Prostate gland (tissue), 2 donors: Measurements from ENCODE around the gene SOCS6. TPM values are rescaled to one million over a fixed set of nuclear protein-coding genes. Genes with fewer than 3 reads are reported as not detected.
"Not testable (repeated sequence)": the region's sequence is repeated elsewhere in the genome, so short reads cannot be mapped to it uniquely, and the experiment has no call there.

ENCODE experiments used
- DNase-seq: peaks from one replicate; pipeline ENCODE4 v3.0.0-alpha.2; 2019; ENCODE audit warnings: low spot score
- H3K27ac ChIP-seq, 2 donors: fragments of 200-600 bp; sonication (generic); 2 replicates each; pipeline ENCODE4 v1.5.1; 2017 to 2019
- H3K27me3 ChIP-seq: fragments of 200-600 bp; sonication (generic); replicated peaks from 2 replicates; pipeline ENCODE4 v1.5.1; 2019; ENCODE audit not compliant: insufficient read depth
- H3K36me3 ChIP-seq, 2 donors: fragments of 200-600 bp; sonication (generic); 1 replicate in 1 of 2; 2 replicates in 1 of 2; pipeline versions ENCODE4 v1.5.1 to v1.8.1; 2017 to 2019
- H3K4me1 ChIP-seq: fragments of 200-600 bp; sonication (generic); replicated peaks from 2 replicates; pipeline ENCODE4 v1.5.1; 2019
- H3K4me3 ChIP-seq, 2 donors: fragments of 200-600 bp; sonication (generic); 2 replicates each; pipeline ENCODE4 v1.5.1; 2017 to 2019
- H3K9me3 ChIP-seq: fragments of 200-600 bp; sonication (generic); 2 replicates; pipeline ENCODE4 v1.5.1; 2017
- POLR2A ChIP-seq: fragments of 450-650 bp; IDR thresholded peaks from one replicate; pipeline ENCODE4 v1.6.1; 2016; ENCODE audit warnings: antibody characterized with exemption, mild to moderate bottlenecking
- POLR2AphosphoS5 ChIP-seq: sonication (generic); formaldehyde crosslinking; IDR thresholded peaks from one replicate; pipeline ENCODE4 v1.6.1; 2017; ENCODE audit warnings: antibody characterized with exemption
- WGBS: methylation state at CpG from one replicate; pipeline ENCODE4 v1.1.5; 2018; 5-methylcytosine and 5-hydroxymethylcytosine counted together
- intact Hi-C: fragments of 100-400 bp; cut with DNase I; formaldehyde crosslinking; loops from one replicate; pipeline ENCODE4 v1.14.2; 2022
- total RNA-seq, 2 donors: library from RNA; depleted of rRNA; stranded (reverse); fragments of >200 nt; gene quantifications; one replicate each; pipeline ENCODE4 v1.1.0, GENCODE V29; 2016
- TF ChIP-seq, protein P1 (sequence below), 4 experiments: fragments of 200-600 bp in 2 of 4; fragments of 450-650 bp in 2 of 4; sonication (generic) in 2 of 4; IDR thresholded peaks; 1 replicate in 3 of 4; 2 replicates in 1 of 4; pipeline ENCODE4 v1.5.1; 2016 to 2019; ENCODE audit warnings: antibody characterized with exemption in 4 of 4, mild to moderate bottlenecking in 2 of 4, moderate library complexity in 2 of 4

Gene SOCS6
- total RNA-seq, 2 donors from 2014 or later = 25.6 to 31.4 TPM

DNA sequence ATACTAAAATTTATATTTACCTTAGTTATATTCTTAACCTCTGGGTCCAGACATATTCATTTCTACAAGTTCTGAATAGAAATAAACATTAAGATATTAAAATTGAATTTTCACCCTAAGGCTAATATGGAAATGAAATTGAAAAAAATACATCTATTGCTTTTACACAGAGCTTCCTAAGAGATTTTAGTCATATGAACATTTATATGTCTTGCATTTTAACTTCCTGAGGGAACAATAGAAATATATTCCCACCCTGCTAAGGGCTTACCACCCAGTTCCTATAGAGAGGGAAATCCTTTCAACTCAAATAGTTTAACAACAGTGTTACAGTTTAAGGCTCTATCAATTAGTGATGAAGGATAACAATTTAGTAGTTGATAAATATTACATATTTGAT is 60.5 kb downstream of the SOCS6 start:
- H3K27ac ChIP-seq = no peak overlapping the region
- no peak for DNase-seq
- no peaks in the 10 kb centered on the region for H3K4me1 ChIP-seq
- H3K27me3 ChIP-seq = no peaks in the 10 kb centered on the region
- H3K9me3 ChIP-seq = no peaks in the 10 kb centered on the region
- no peak overlapping the region for H3K4me3 ChIP-seq
- no peak for TF ChIP-seq POLR2AphosphoS5
- TF ChIP-seq POLR2A = no peak
- TF ChIP-seq, protein P1, sequence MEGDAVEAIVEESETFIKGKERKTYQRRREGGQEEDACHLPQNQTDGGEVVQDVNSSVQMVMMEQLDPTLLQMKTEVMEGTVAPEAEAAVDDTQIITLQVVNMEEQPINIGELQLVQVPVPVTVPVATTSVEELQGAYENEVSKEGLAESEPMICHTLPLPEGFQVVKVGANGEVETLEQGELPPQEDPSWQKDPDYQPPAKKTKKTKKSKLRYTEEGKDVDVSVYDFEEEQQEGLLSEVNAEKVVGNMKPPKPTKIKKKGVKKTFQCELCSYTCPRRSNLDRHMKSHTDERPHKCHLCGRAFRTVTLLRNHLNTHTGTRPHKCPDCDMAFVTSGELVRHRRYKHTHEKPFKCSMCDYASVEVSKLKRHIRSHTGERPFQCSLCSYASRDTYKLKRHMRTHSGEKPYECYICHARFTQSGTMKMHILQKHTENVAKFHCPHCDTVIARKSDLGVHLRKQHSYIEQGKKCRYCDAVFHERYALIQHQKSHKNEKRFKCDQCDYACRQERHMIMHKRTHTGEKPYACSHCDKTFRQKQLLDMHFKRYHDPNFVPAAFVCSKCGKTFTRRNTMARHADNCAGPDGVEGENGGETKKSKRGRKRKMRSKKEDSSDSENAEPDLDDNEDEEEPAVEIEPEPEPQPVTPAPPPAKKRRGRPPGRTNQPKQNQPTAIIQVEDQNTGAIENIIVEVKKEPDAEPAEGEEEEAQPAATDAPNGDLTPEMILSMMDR (IDR thresholded peaks at IDR 0.05) = no peak
- intact Hi-C loops = no loop called here
- no peaks in the 10 kb centered on the region for H3K36me3 ChIP-seq

DNA sequence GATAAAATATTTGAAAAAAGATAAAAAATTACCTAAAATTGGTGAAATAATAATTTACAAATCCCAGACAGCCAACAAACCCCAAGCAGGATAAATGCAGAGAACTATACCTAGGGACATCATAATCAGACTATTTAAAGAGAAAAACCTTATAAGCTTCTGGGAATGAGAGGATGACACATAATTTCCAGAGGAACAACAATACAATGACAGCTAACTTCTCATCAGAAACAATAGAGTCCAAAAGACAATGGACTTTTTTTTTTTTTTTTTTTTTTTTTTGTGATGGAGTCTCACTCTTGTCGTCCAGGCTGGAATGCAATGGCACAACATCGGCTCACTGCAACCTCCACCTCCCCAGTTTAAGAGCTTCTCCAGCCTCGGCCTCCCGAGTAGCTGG is 65.2 kb downstream of the SOCS6 start:
- Histone ChIP-seq H3K27me3 (no peaks in the 10 kb centered on the region), H3K4me3 (no peak overlapping the region), H3K27ac (no peak overlapping the region), H3K9me3 (no peaks in the 10 kb centered on the region), H3K4me1 (no peaks in the 10 kb centered on the region), H3K36me3 (no peaks in the 10 kb centered on the region)
- WGBS = 95% methylated on average over 4 of the region's 4 CpGs
- intact Hi-C loops = no loop called here
- TF ChIP-seq POLR2AphosphoS5 (no peak), POLR2A (no peak)
- TF ChIP-seq, protein P1 (IDR thresholded peaks at IDR 0.05) = no peak
- DNase-seq = no peak

GRCh38 chr18:70354771-70355170 is 65.9 kb downstream of the SOCS6 start:
- intact Hi-C loops = no loop called here
- H3K4me1 ChIP-seq = no peaks in the 10 kb centered on the region
- no peak overlapping the region for H3K4me3 ChIP-seq
- no peak overlapping the region for H3K27ac ChIP-seq
- DNase-seq = no peak
- TF ChIP-seq, protein P1 (IDR thresholded peaks at IDR 0.05) = no peak
- TF ChIP-seq POLR2AphosphoS5 (no peak), POLR2A (no peak)
- no peaks in the 10 kb centered on the region for H3K9me3 ChIP-seq
- 91% methylated on average over 2 of the region's 2 CpGs for WGBS
- no peaks in the 10 kb centered on the region for H3K36me3 ChIP-seq
- no peaks in the 10 kb centered on the region for H3K27me3 ChIP-seq

DNA sequence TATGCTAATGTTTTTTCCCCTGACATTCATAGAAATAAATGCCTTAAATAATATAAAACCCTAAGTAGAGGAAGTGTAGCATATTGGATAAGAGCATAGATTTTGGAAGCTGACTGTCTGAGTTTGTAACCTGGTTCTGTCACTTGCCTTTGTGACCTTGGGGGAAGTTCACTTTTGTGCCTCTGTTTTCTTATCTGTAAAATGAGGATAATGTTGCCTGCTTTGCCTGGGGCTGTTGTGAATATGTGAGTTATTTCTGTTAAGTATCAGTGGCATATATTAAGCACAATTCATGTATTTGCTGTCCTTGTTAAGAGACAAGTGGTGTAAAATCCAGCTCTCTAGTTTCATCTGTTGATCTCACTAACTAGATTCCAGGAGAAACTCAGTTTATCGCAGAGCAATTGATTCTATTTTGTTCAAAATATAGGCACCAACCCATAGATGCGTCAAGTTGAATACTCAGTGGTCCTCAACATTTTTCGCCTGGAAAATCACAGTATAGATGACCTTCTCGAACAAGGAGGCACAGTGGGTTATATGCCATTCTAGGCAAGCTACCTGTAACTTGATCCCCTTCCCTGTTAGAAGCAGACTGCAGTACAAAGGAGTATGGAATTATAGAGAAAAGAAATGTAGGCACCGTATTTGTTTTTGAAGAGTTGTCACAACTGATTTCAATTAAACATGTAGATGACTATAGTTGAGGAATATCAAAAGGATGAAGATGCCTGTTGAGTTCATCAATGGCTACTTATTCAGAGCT is 67.0 kb downstream of the SOCS6 start:
- WGBS = 72% methylated on average over 5 of the region's 5 CpGs
- TF ChIP-seq POLR2AphosphoS5 (no peak), POLR2A (no peak)
- TF ChIP-seq, protein P1 (IDR thresholded peaks at IDR 0.05) = no peak
- no peaks in the 10 kb centered on the region for H3K9me3 ChIP-seq
- no peaks in the 10 kb centered on the region for H3K27me3 ChIP-seq
- no peak overlapping the region for H3K27ac ChIP-seq
- intact Hi-C loops = no loop called here
- no peaks in the 10 kb centered on the region for H3K4me1 ChIP-seq
- no peak for DNase-seq
- no peak overlapping the region for H3K4me3 ChIP-seq
- no peaks in the 10 kb centered on the region for H3K36me3 ChIP-seq

GRCh38 chr18:70358105-70358406 is 69.2 kb downstream of the SOCS6 start:
- H3K9me3 ChIP-seq, H3K27me3 ChIP-seq, H3K4me3 ChIP-seq, intact Hi-C loops, DNase-seq, H3K27ac ChIP-seq, H3K4me1 ChIP-seq, H3K36me3 ChIP-seq: not testable (repeated sequence)
- WGBS = 68% methylated on average over 5 of the region's 5 CpGs
